Left forelimb (tissue), 1 donor: ENCODE data around the gene MBNL2.
"Not testable (repeated sequence)": the region's sequence is repeated elsewhere in the genome, so short reads cannot be mapped to it uniquely, and the experiment has no call there.

Source experiments
- DNase-seq: peaks from one replicate; pipeline ENCODE4 v3.0.0-alpha.2; 2018; ENCODE audit warnings: low spot score

Gene MBNL2

GRCh38 chr13:97221989-97222700 lies at the start of gene MBNL2:
Gene MBNL2 (plus strand): TSS chr13:97222333. CDS start chr13:97276236, 53,903 bp downstream.
- DNase-seq: peak; percentile 92

DNA sequence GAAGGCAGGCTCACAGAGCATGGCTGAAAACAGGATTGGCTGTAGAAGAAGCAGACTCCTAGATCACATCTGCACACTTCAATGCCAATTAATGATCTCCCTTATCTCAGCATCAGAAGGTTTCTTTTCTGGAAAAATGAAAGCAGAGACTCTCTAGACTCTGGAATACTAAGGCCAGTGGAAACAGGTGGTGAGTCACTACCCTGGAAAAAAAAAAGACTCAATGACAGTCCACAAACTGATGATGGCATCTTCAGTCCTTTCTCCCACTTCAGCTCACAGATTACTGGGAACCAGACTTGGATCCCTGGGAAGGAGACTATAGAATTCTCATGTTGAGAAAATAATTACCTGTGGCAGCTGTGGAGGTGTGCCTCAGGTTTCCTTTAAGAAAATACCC lies 47.5 kb upstream of the MBNL2 start:
- DNase-seq: no peak

DNA sequence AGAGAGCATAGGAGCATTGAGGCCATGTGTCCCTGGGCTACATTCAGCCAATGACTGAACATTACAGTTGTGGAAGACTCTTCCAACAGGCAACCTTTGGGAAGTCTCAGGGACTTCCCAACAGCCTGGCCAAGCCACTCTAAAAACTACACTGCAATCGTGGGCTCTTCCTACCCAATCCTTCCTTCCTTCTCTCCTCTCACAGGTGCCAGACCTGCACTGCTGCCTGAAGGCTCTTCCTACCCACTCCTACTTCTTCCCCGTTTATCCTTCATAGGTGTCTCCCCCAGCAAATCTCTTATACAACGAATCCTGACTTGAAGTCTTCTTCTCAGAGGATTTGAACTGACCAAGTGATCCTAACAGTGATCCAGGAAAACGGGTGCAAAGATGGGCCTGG lies 47.1 kb upstream of the MBNL2 start:
- DNase-seq: no peak

- DNase-seq: no peak
These were observed 42.6 kb upstream of the MBNL2 start for GRCh38 chr13:97179501-97179900.

- no peak for DNase-seq
These were observed 39.8 kb upstream of the MBNL2 start for GRCh38 chr13:97182111-97182890.

- DNase-seq: no peak
These were observed 36.8 kb upstream of the MBNL2 start for GRCh38 chr13:97185291-97185690.

GRCh38 chr13:97185751-97186150 lies 36.4 kb upstream of the MBNL2 start:
- no peak for DNase-seq

- no peak for DNase-seq
These were observed 33.9 kb upstream of the MBNL2 start for GRCh38 chr13:97188207-97188606.

DNA sequence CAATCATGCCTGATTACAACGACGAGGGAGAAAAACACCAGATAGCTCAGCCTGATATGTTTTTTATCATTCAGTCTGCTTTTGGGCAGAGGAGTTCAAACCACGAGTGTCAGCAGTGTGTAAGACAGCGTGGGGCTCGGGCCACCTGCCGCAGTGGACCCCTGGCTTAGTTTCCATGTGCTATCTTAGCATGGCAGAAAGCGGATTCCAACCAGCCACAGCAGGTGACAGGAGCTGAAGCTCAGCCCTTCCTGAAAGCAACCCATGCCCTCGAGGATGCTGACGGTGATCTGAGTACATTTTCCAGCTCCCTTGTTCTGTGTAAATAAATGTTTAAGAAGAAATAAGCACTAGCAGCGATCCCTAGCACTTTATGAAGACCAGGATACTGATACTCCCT lies 32.2 kb upstream of the MBNL2 start:
- no peak for DNase-seq

DNA sequence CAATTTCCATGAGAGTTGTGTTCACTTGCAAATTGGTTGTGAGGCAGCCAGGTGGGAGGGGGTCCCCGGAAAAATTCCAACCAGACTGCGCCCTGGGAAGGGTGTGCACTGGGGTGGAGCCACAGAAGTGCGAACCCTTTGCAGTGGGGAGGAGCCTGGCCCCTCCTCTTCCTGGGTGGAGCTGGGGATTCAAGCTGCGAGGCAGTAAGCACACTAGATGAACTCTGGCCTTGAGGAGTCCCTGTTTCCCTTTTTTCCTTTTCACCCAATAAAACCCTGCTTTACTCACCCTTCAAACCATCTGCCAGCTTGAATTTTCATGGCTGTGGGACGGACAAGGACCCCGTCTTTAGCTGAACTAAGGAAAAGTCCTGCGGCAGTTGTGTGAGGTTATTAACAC lies 31.0 kb upstream of the MBNL2 start:
- DNase-seq: no peak

DNA sequence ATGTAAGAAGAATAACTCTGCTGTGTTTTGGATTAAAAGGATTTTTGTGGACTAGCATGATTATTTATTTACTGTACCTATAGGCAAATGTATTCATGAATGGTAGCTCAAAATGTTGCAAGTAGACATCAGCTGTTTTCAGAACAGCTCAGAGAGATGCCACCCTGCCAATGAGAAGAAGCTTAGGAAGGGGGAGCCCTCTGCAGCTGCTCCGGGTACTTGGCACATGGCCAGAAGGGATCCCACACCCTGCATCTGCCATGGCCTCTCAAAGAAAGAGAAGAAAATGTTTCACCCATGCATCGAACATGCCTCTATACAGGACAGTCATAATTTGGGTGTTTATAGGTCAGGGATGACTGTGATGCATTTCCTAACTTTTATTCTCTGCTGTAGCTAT lies 30.5 kb upstream of the MBNL2 start:
- DNase-seq: no peak

DNA sequence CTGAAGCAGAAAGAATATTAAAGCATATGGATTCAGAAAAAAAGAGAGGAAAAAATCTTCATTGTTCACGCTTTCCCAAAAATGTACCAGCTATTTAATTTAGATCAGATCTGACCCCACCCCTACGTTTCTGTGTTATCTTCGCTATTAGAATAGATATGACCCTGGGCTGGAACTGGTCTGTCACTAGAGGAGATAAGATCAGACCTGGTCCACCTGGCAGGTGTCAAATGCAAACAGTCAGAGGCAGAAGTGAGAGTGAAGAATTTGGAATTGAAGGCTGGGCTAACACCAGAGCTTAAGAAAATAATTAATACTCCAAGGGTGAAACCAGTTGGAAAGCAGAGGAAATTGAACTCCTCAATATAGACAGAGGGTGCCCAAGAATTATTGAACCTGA lies 30.0 kb upstream of the MBNL2 start:
- no peak for DNase-seq

GRCh38 chr13:97193577-97193976 lies 28.6 kb upstream of the MBNL2 start:
- no peak for DNase-seq

DNA sequence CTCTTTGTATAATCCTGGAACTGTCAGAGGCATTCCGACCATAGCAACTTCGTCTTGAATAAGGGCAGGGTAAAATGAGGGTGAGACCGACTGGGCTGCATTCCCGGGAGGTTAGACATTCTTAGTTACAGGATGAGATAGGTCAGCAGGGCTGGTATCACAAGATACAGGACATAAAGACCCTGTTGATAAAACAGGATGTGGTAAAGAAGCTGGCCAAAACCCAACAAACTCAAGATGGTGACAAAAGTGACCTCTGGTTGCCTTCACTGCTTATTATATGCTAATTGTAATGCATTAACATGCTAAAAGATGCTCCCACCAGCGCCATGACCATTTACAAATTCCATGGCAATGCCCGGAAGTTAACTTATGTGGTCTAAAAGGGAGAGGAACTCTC lies 27.7 kb upstream of the MBNL2 start:
- DNase-seq: no peak

- no peak for DNase-seq
These were observed 25.8 kb upstream of the MBNL2 start for GRCh38 chr13:97196340-97196739.

GRCh38 chr13:97198753-97199152 lies 23.4 kb upstream of the MBNL2 start:
- DNase-seq: no peak

- DNase-seq: no peak
These were observed 22.7 kb upstream of the MBNL2 start for GRCh38 chr13:97199451-97199850.

GRCh38 chr13:97200081-97200942 lies 21.8 kb upstream of the MBNL2 start:
- DNase-seq: no peak

- no peak for DNase-seq
These were observed 19.4 kb upstream of the MBNL2 start for GRCh38 chr13:97202761-97203160.

- DNase-seq: no peak
These were observed 16.7 kb upstream of the MBNL2 start for GRCh38 chr13:97205465-97205864.

DNA sequence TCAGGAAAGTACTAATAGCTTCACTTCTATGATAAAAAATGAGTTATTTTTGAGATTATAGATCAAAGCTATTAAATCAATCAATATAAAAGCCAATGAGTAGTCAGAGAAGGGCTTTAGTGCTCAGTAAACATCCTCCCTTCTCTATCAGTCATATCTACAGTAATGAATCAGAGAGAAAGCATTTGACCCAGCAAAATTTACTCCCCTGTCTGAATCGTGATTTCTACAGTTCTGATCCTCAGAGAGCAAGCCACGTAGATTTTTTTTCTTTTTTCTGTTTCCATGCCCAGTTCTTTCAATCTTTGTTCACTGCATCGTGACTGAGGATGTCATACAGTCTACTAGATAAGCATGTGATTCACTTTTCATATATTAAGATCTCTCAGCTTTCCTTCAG lies 16.2 kb upstream of the MBNL2 start:
- DNase-seq: no peak

GRCh38 chr13:97207252-97207651 lies 14.9 kb upstream of the MBNL2 start:
- not testable (repeated sequence) for DNase-seq

DNA sequence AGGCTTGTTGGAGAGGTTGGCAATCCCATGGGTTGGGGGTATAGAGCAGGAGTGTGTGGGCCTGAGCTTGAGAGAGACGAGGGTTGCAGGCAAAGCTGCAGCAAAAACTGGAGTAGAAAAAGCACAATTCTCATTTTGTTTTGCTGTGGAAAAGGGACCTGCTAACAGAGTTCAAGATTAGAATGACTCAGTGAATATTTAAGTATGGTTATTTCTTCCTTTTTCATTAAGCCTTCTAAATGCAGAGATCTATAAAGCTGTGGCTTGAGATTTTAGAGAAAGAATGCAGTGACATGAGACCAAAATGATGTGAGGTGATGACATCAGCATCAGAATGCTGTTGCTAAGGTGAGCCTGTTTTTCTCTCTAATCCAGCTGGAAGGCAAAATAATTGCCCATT lies 10.8 kb upstream of the MBNL2 start:
- DNase-seq: no peak
